NB4 (cell line): Measurements from ENCODE around the gene DHX30.

Experiments
- DNase-seq: peaks from one replicate; pipeline ENCODE4 v3.0.0; 2010; ENCODE audit warnings: low read depth
- H3K4me3 ChIP-seq: one replicate; pipeline ENCODE4 v1.5.1; 2011; ENCODE audit warnings: mild to moderate bottlenecking, low read depth, low read length, moderate library complexity
- CTCF ChIP-seq: IDR thresholded peaks from one replicate; pipeline ENCODE4 v1.5.1; 2012; ENCODE audit warnings: low read depth, low read length
- MAX ChIP-seq: IDR thresholded peaks from 2 replicates; pipeline ENCODE4 v1.6.1; 2011; ENCODE audit warnings: low read depth, low read length
- MYC ChIP-seq: IDR thresholded peaks from 2 replicates; pipeline ENCODE4 v1.6.1; 2011; ENCODE audit warnings: low read depth, low read length
- POLR2A ChIP-seq: IDR thresholded peaks from 2 replicates; pipeline ENCODE4 v1.6.1; 2011; ENCODE audit warnings: mild to moderate bottlenecking; ENCODE audit not compliant: insufficient read length; ENCODE audit errors: extremely low read depth

Gene DHX30

GRCh38 chr3:47799733-47800132 is 3.2 kb upstream of the DHX30 start:
- no peak for TF ChIP-seq POLR2A
- TF ChIP-seq CTCF = peak; percentile 41
- peak; percentile 30 for DNase-seq

GRCh38 chr3:47803480-47804025 is 615 bp downstream of the DHX30 start:
- peak overlapping the region; percentile 92 for H3K4me3 ChIP-seq
- TF ChIP-seq MAX (no peak), POLR2A (no peak), CTCF (no peak), MYC (no peak)
- peak; percentile 90 for DNase-seq

More at GRCh38 chr3:47799733-47800132, 3.2 kb upstream of the DHX30 start:
- H3K4me3 ChIP-seq = no peak overlapping the region

GRCh38 chr3:47804577-47804976 is 1.6 kb downstream of the DHX30 start:
- DNase-seq = no peak
- no peak for TF ChIP-seq CTCF
- TF ChIP-seq POLR2A = no peak
- no peak for TF ChIP-seq MAX
- TF ChIP-seq MYC = no peak
- H3K4me3 ChIP-seq = no peak overlapping the region

- DNase-seq = no peak
- H3K4me3 ChIP-seq = no peak overlapping the region
- no peak for TF ChIP-seq POLR2A
- no peak for TF ChIP-seq MAX
- TF ChIP-seq MYC = no peak
- no peak for TF ChIP-seq CTCF
These were observed 10.7 kb downstream of the DHX30 start for GRCh38 chr3:47813551-47814177.

- no peak for DNase-seq
- TF ChIP-seq POLR2A (no peak), MYC (no peak), MAX (no peak), CTCF (no peak)
- H3K4me3 ChIP-seq = no peak overlapping the region
These were observed 14.7 kb downstream of the DHX30 start for GRCh38 chr3:47817609-47818008.
